ENCODE data around the gene GLS.

GLS gene

GRCh38 chr2:190880378-190881083, at the start of gene GLS:
Gene GLS (plus strand): TSS chr2:190880821. CDS start chr2:190881085, 264 bp downstream.
- Histone ChIP-seq H3K27ac (ENCODE audit: low read length) (no peak within 1 kb of the TSS), H3K36me3 (ENCODE audit: control insufficient read depth, low read depth, low read length) (no peaks in the 10 kb centered on the region), H3K4me1 (ENCODE audit: control insufficient read depth, low read depth, low read length) (peaks cover 20% of the 10 kb centered on the region)

GRCh38 chr2:190831941-190832340, 48.7 kb upstream of the GLS start:
- H3K27me3 ChIP-seq (ENCODE audit: control insufficient read depth, insufficient read depth, low read length): no peaks in the 10 kb centered on the region
- no peaks in the 10 kb centered on the region for H3K36me3 ChIP-seq (ENCODE audit: control insufficient read depth, low read depth, low read length)
- no peaks in the 10 kb centered on the region for H3K4me1 ChIP-seq (ENCODE audit: control insufficient read depth, low read depth, low read length)
- H3K4me3 ChIP-seq (ENCODE audit: low read length): no peak overlapping the region
- H3K9ac ChIP-seq (ENCODE audit: low read length): no peak overlapping the region
- H3K27ac ChIP-seq (ENCODE audit: low read length): no peak overlapping the region
- H3K9me3 ChIP-seq (ENCODE audit: control insufficient read depth, low read depth, low read length): no peaks in the 10 kb centered on the region

More at GRCh38 chr2:190880378-190881083, at the start of gene GLS:
- Histone ChIP-seq H3K9me3 (ENCODE audit: control insufficient read depth, low read depth, low read length) (no peaks in the 10 kb centered on the region), H3K27me3 (ENCODE audit: control insufficient read depth, insufficient read depth, low read length) (peaks cover 6% of the 10 kb centered on the region), H3K4me3 (ENCODE audit: low read length) (peak within 1 kb of the TSS; percentile 67), H3K9ac (ENCODE audit: low read length) (peak within 1 kb of the TSS; percentile 46)

GRCh38 chr2:190834890-190835208, 45.8 kb upstream of the GLS start:
- H3K27me3 ChIP-seq (ENCODE audit: control insufficient read depth, insufficient read depth, low read length): no peaks in the 10 kb centered on the region
- H3K4me1 ChIP-seq (ENCODE audit: control insufficient read depth, low read depth, low read length): no peaks in the 10 kb centered on the region
- H3K9me3 ChIP-seq (ENCODE audit: control insufficient read depth, low read depth, low read length): no peaks in the 10 kb centered on the region
- H3K36me3 ChIP-seq (ENCODE audit: control insufficient read depth, low read depth, low read length): no peaks in the 10 kb centered on the region
- H3K27ac ChIP-seq (ENCODE audit: low read length): no peak overlapping the region
- H3K4me3 ChIP-seq (ENCODE audit: low read length): no peak overlapping the region
- H3K9ac ChIP-seq (ENCODE audit: low read length): no peak overlapping the region

- Histone ChIP-seq H3K9ac (ENCODE audit: low read length) (no peak overlapping the region), H3K27me3 (ENCODE audit: control insufficient read depth, insufficient read depth, low read length) (no peaks in the 10 kb centered on the region), H3K36me3 (ENCODE audit: control insufficient read depth, low read depth, low read length) (no peaks in the 10 kb centered on the region), H3K4me1 (ENCODE audit: control insufficient read depth, low read depth, low read length) (peaks cover 2% of the 10 kb centered on the region), H3K9me3 (ENCODE audit: control insufficient read depth, low read depth, low read length) (no peaks in the 10 kb centered on the region), H3K4me3 (ENCODE audit: low read length) (no peak overlapping the region), H3K27ac (ENCODE audit: low read length) (no peak overlapping the region)
These were observed 45.2 kb upstream of the GLS start for GRCh38 chr2:190835303-190835930.

- Histone ChIP-seq H3K4me1 (ENCODE audit: control insufficient read depth, low read depth, low read length) (peaks cover 8% of the 10 kb centered on the region), H3K27me3 (ENCODE audit: control insufficient read depth, insufficient read depth, low read length) (no peaks in the 10 kb centered on the region), H3K4me3 (ENCODE audit: low read length) (no peak overlapping the region), H3K9me3 (ENCODE audit: control insufficient read depth, low read depth, low read length) (no peaks in the 10 kb centered on the region), H3K36me3 (ENCODE audit: control insufficient read depth, low read depth, low read length) (no peaks in the 10 kb centered on the region), H3K27ac (ENCODE audit: low read length) (no peak overlapping the region), H3K9ac (ENCODE audit: low read length) (no peak overlapping the region)
These were observed 43.9 kb upstream of the GLS start for GRCh38 chr2:190836767-190837166.

- Histone ChIP-seq H3K27me3 (ENCODE audit: control insufficient read depth, insufficient read depth, low read length) (no peaks in the 10 kb centered on the region), H3K4me3 (ENCODE audit: low read length) (no peak overlapping the region), H3K4me1 (ENCODE audit: control insufficient read depth, low read depth, low read length) (peaks cover 8% of the 10 kb centered on the region), H3K9me3 (ENCODE audit: control insufficient read depth, low read depth, low read length) (no peaks in the 10 kb centered on the region), H3K9ac (ENCODE audit: low read length) (no peak overlapping the region), H3K27ac (ENCODE audit: low read length) (no peak overlapping the region), H3K36me3 (ENCODE audit: control insufficient read depth, low read depth, low read length) (no peaks in the 10 kb centered on the region)
These were observed 43.2 kb upstream of the GLS start for GRCh38 chr2:190837420-190837819.

GRCh38 chr2:190837952-190838361, 42.7 kb upstream of the GLS start:
- no peak overlapping the region for H3K4me3 ChIP-seq (ENCODE audit: low read length)
- peaks cover 8% of the 10 kb centered on the region for H3K4me1 ChIP-seq (ENCODE audit: control insufficient read depth, low read depth, low read length)
- no peaks in the 10 kb centered on the region for H3K27me3 ChIP-seq (ENCODE audit: control insufficient read depth, insufficient read depth, low read length)
- H3K27ac ChIP-seq (ENCODE audit: low read length): no peak overlapping the region
- no peaks in the 10 kb centered on the region for H3K36me3 ChIP-seq (ENCODE audit: control insufficient read depth, low read depth, low read length)
- no peaks in the 10 kb centered on the region for H3K9me3 ChIP-seq (ENCODE audit: control insufficient read depth, low read depth, low read length)
- no peak overlapping the region for H3K9ac ChIP-seq (ENCODE audit: low read length)

- Histone ChIP-seq H3K4me1 (ENCODE audit: control insufficient read depth, low read depth, low read length) (peaks cover 8% of the 10 kb centered on the region), H3K27ac (ENCODE audit: low read length) (no peak overlapping the region), H3K9ac (ENCODE audit: low read length) (no peak overlapping the region)
These were observed 42.1 kb upstream of the GLS start for GRCh38 chr2:190838492-190838910.

GRCh38 chr2:190840569-190841172, 40.0 kb upstream of the GLS start:
- H3K9ac ChIP-seq (ENCODE audit: low read length): no peak overlapping the region
- peaks cover 8% of the 10 kb centered on the region for H3K4me1 ChIP-seq (ENCODE audit: control insufficient read depth, low read depth, low read length)
- H3K4me3 ChIP-seq (ENCODE audit: low read length): no peak overlapping the region
- no peak overlapping the region for H3K27ac ChIP-seq (ENCODE audit: low read length)
- H3K36me3 ChIP-seq (ENCODE audit: control insufficient read depth, low read depth, low read length): no peaks in the 10 kb centered on the region
- H3K9me3 ChIP-seq (ENCODE audit: control insufficient read depth, low read depth, low read length): no peaks in the 10 kb centered on the region
- no peaks in the 10 kb centered on the region for H3K27me3 ChIP-seq (ENCODE audit: control insufficient read depth, insufficient read depth, low read length)

More at GRCh38 chr2:190838492-190838910, 42.1 kb upstream of the GLS start:
- Histone ChIP-seq H3K36me3 (ENCODE audit: control insufficient read depth, low read depth, low read length) (no peaks in the 10 kb centered on the region), H3K9me3 (ENCODE audit: control insufficient read depth, low read depth, low read length) (no peaks in the 10 kb centered on the region), H3K4me3 (ENCODE audit: low read length) (no peak overlapping the region), H3K27me3 (ENCODE audit: control insufficient read depth, insufficient read depth, low read length) (no peaks in the 10 kb centered on the region)

- no peak overlapping the region for H3K9ac ChIP-seq (ENCODE audit: low read length)
- H3K9me3 ChIP-seq (ENCODE audit: control insufficient read depth, low read depth, low read length): no peaks in the 10 kb centered on the region
- H3K4me3 ChIP-seq (ENCODE audit: low read length): no peak overlapping the region
- H3K27me3 ChIP-seq (ENCODE audit: control insufficient read depth, insufficient read depth, low read length): no peaks in the 10 kb centered on the region
- H3K4me1 ChIP-seq (ENCODE audit: control insufficient read depth, low read depth, low read length): peaks cover 8% of the 10 kb centered on the region
- no peak overlapping the region for H3K27ac ChIP-seq (ENCODE audit: low read length)
- H3K36me3 ChIP-seq (ENCODE audit: control insufficient read depth, low read depth, low read length): no peaks in the 10 kb centered on the region
These were observed 38.7 kb upstream of the GLS start for GRCh38 chr2:190841707-190842505.

- no peak overlapping the region for H3K4me3 ChIP-seq (ENCODE audit: low read length)
- no peak overlapping the region for H3K27ac ChIP-seq (ENCODE audit: low read length)
- no peaks in the 10 kb centered on the region for H3K27me3 ChIP-seq (ENCODE audit: control insufficient read depth, insufficient read depth, low read length)
- peaks cover 8% of the 10 kb centered on the region for H3K4me1 ChIP-seq (ENCODE audit: control insufficient read depth, low read depth, low read length)
- H3K9ac ChIP-seq (ENCODE audit: low read length): no peak overlapping the region
- no peaks in the 10 kb centered on the region for H3K9me3 ChIP-seq (ENCODE audit: control insufficient read depth, low read depth, low read length)
- no peaks in the 10 kb centered on the region for H3K36me3 ChIP-seq (ENCODE audit: control insufficient read depth, low read depth, low read length)
These were observed 38.0 kb upstream of the GLS start for GRCh38 chr2:190842606-190843104.
